HepG2 (cell line): Measurements from ENCODE around the gene CAMTA1. TPM values are rescaled to one million over a fixed set of nuclear protein-coding genes. Genes with fewer than 3 reads are reported as not detected.
A peak's percentile ranks its signal among the peaks of the same experiment; 100 is the strongest.

Source experiments
- FIP1L1 ChIP-seq: fragments of 200-400 bp; formaldehyde crosslinking; IDR thresholded peaks from 2 replicates; pipeline ENCODE4 v1.6.1; 2018; ENCODE audit warnings: low read depth, mild to moderate bottlenecking, low read length, moderate library complexity, borderline replicate concordance; ENCODE audit not compliant: insufficient read depth
- FOXA1 ChIP-seq, 2 experiments: fragments of 450-650 bp in 1 of 2; sonication (generic) in 1 of 2; formaldehyde crosslinking in 1 of 2; IDR thresholded peaks; 2 replicates each; pipeline versions ENCODE4 v1.4.0 to v1.6.1; 2016 to 2020; ENCODE audit warnings: missing genetic modification reagents in 1 of 2
- MAFG ChIP-seq: sonication (generic); formaldehyde crosslinking; IDR thresholded peaks from 2 replicates; pipeline ENCODE4 v1.5.1; 2020; ENCODE audit warnings: mild to moderate bottlenecking, missing genetic modification reagents
- PCBP1 ChIP-seq: fragments of 200-400 bp; formaldehyde crosslinking; IDR thresholded peaks from 2 replicates; pipeline ENCODE4 v1.6.1; 2017; ENCODE audit warnings: mild to moderate bottlenecking, low read depth, low read length, borderline replicate concordance
- YY1 ChIP-seq: IDR thresholded peaks from 2 replicates; pipeline ENCODE4 v1.6.1; 2011; ENCODE audit warnings: low read length, low read depth, moderate library complexity, mild to moderate bottlenecking; ENCODE audit not compliant: insufficient read depth, insufficient replicate concordance
- ZGPAT ChIP-seq: IDR thresholded peaks from 2 replicates; pipeline ENCODE4 v1.6.1; 2016; ENCODE audit warnings: mild to moderate bottlenecking
- ZNF251 ChIP-seq: sonication (generic); formaldehyde crosslinking; IDR thresholded peaks from 2 replicates; pipeline ENCODE4 v1.9.0; 2021; ENCODE audit warnings: mild to moderate bottlenecking, missing genetic modification reagents
- ZNF563 ChIP-seq: sonication (generic); formaldehyde crosslinking; IDR thresholded peaks from 2 replicates; pipeline ENCODE4 v1.8.0; 2022; ENCODE audit warnings: mild to moderate bottlenecking, moderate library complexity, missing genetic modification reagents
- ZSCAN9 ChIP-seq: IDR thresholded peaks from 2 replicates; pipeline ENCODE4 v1.6.1; 2016; ENCODE audit warnings: borderline replicate concordance
- polyA plus RNA-seq, 8 experiments: library from polyadenylated mRNA; depleted of rRNA in 3 of 8; stranded (reverse) in 7 of 8; unstranded in 1 of 8; fragments of >200 nt; fragmentation: Illumina TruSeq in 4 of 8; extraction: Trizol in 4 of 8; gene quantifications; 2 replicates each; pipeline versions ENCODE4 v1.2.1 to v1.2.3, GENCODE V29; 2011 to 2016; ENCODE audit warnings: low read depth in 4 of 8, missing spikeins in 1 of 8, mixed read lengths in 1 of 8; ENCODE audit not compliant: insufficient read depth in 1 of 8
- total RNA-seq, 5 experiments: library from RNA; depleted of rRNA; stranded (reverse); fragments of >200 nt; fragmentation: Illumina TruSeq; extraction: Trizol; gene quantifications; 2 replicates each; pipeline ENCODE4 v1.2.3, GENCODE V29; 2016; ENCODE audit warnings: low read depth in 1 of 5
- TF ChIP-seq, protein P1 (sequence below): sonication (generic); formaldehyde crosslinking; IDR thresholded peaks from 2 replicates; pipeline ENCODE4 v1.8.0; 2022; ENCODE audit warnings: missing genetic modification reagents, mild to moderate bottlenecking, borderline replicate concordance
- TF ChIP-seq, protein P2 (sequence below): sonication (generic); formaldehyde crosslinking; IDR thresholded peaks from 2 replicates; pipeline ENCODE4 v1.5.0; 2020; ENCODE audit warnings: missing genetic modification reagents, mild to moderate bottlenecking, borderline replicate concordance
- TF ChIP-seq, protein P3 (sequence below): sonication (generic); formaldehyde crosslinking; IDR thresholded peaks from 2 replicates; pipeline ENCODE4 v1.4.0; 2020; ENCODE audit warnings: missing genetic modification reagents, borderline replicate concordance
- TF ChIP-seq, protein P4 (sequence below): sonication (generic); formaldehyde crosslinking; IDR thresholded peaks from 2 replicates; pipeline ENCODE4 v1.9.0; 2021; ENCODE audit warnings: missing genetic modification reagents, mild to moderate bottlenecking, borderline replicate concordance
- TF ChIP-seq, protein P5 (sequence below): sonication (generic); formaldehyde crosslinking; IDR thresholded peaks from 2 replicates; pipeline ENCODE4 v1.9.0; 2021; ENCODE audit warnings: missing genetic modification reagents, borderline replicate concordance

Gene CAMTA1
- total and polyA plus RNA-seq, 2 of the 13 experiments (the other 11 are each of a cell fraction or from before 2014, with no cell fraction given) = 25.0 to 36.4 TPM

DNA sequence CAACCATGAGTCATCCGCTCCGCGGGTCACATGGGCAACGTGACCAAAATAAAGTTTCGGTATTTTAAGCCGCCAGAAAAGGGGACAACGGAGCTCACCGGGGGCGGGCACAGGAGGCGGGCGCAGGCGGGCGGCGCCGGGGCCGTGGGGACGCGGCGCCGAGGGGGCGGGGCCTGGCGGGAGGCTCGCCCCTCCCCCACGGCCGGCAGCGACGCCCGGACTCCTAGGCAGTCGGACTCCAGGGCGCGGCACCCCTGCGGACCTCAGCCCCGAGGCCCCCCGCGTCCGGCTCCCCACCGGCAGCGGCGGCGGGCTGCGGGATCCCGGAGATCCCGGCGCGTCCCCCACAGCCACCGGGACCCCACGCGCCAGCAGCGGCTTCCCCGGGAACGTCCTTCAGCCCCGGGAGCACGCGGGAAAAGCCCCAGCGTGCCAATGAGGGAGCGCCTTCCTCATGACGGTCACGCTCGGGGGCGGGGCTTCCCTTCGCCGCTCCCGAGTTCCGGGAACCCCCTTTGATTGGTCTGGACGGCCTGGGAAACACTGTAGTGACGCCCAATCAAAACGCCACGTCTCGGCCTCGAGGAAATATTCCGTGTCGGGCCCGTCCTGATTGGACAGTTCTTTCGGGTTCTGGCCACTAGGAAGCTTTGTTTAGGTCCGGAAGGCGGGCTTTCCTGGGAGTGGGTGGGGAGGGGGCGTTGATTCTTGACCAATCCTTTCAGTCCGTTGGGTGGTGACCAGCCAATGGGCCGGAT lies 515 bp upstream of the CAMTA1 start (continued):
- TF ChIP-seq FIP1L1 (no peak), ZNF563 (CRISPR knock-in tag) (peak; percentile 79; the same call in 1 of the 2 replicates), MAFG (CRISPR knock-in tag) (no peak), PCBP1 (no peak), ZNF251 (no peak), ZSCAN9 (CRISPR knock-in tag) (peak; percentile 77; the same call in 1 of the 2 replicates), FOXA1 (IDR thresholded peaks at IDR 0.05) (no peak), FOXA1 (CRISPR knock-in tag; IDR thresholded peaks at IDR 0.05) (no peak), YY1 (peak; percentile 16), ZGPAT (CRISPR knock-in tag) (peak; percentile 65; the same call in 1 of the 2 replicates)
- TF ChIP-seq, protein P1, sequence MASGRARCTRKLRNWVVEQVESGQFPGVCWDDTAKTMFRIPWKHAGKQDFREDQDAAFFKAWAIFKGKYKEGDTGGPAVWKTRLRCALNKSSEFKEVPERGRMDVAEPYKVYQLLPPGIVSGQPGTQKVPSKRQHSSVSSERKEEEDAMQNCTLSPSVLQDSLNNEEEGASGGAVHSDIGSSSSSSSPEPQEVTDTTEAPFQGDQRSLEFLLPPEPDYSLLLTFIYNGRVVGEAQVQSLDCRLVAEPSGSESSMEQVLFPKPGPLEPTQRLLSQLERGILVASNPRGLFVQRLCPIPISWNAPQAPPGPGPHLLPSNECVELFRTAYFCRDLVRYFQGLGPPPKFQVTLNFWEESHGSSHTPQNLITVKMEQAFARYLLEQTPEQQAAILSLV (CRISPR knock-in tag) = peak; percentile 47; the same call in 1 of the 2 replicates
- TF ChIP-seq, protein P2, sequence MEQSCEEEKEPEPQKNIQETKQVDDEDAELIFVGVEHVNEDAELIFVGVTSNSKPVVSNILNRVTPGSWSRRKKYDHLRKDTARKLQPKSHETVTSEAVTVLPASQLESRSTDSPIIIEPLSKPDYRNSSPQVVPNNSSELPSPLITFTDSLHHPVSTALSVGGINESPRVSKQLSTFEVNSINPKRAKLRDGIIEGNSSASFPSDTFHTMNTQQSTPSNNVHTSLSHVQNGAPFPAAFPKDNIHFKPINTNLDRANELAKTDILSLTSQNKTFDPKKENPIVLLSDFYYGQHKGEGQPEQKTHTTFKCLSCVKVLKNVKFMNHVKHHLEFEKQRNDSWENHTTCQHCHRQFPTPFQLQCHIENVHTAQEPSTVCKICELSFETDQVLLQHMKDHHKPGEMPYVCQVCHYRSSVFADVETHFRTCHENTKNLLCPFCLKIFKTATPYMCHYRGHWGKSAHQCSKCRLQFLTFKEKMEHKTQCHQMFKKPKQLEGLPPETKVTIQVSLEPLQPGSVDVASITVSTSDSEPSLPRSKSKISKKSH = peak; percentile 84
- TF ChIP-seq, protein P3, sequence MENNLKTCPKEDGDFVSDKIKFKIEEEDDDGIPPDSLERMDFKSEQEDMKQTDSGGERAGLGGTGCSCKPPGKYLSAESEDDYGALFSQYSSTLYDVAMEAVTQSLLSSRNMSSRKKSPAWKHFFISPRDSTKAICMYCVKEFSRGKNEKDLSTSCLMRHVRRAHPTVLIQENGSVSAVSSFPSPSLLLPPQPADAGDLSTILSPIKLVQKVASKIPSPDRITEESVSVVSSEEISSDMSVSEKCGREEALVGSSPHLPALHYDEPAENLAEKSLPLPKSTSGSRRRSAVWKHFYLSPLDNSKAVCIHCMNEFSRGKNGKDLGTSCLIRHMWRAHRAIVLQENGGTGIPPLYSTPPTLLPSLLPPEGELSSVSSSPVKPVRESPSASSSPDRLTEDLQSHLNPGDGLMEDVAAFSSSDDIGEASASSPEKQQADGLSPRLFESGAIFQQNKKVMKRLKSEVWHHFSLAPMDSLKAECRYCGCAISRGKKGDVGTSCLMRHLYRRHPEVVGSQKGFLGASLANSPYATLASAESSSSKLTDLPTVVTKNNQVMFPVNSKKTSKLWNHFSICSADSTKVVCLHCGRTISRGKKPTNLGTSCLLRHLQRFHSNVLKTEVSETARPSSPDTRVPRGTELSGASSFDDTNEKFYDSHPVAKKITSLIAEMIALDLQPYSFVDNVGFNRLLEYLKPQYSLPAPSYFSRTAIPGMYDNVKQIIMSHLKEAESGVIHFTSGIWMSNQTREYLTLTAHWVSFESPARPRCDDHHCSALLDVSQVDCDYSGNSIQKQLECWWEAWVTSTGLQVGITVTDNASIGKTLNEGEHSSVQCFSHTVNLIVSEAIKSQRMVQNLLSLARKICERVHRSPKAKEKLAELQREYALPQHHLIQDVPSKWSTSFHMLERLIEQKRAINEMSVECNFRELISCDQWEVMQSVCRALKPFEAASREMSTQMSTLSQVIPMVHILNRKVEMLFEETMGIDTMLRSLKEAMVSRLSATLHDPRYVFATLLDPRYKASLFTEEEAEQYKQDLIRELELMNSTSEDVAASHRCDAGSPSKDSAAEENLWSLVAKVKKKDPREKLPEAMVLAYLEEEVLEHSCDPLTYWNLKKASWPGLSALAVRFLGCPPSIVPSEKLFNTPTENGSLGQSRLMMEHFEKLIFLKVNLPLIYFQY (CRISPR knock-in tag) = peak; percentile 43
- TF ChIP-seq, protein P4, sequence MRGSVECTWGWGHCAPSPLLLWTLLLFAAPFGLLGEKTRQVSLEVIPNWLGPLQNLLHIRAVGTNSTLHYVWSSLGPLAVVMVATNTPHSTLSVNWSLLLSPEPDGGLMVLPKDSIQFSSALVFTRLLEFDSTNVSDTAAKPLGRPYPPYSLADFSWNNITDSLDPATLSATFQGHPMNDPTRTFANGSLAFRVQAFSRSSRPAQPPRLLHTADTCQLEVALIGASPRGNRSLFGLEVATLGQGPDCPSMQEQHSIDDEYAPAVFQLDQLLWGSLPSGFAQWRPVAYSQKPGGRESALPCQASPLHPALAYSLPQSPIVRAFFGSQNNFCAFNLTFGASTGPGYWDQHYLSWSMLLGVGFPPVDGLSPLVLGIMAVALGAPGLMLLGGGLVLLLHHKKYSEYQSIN (CRISPR knock-in tag) = no peak
- TF ChIP-seq, protein P5, sequence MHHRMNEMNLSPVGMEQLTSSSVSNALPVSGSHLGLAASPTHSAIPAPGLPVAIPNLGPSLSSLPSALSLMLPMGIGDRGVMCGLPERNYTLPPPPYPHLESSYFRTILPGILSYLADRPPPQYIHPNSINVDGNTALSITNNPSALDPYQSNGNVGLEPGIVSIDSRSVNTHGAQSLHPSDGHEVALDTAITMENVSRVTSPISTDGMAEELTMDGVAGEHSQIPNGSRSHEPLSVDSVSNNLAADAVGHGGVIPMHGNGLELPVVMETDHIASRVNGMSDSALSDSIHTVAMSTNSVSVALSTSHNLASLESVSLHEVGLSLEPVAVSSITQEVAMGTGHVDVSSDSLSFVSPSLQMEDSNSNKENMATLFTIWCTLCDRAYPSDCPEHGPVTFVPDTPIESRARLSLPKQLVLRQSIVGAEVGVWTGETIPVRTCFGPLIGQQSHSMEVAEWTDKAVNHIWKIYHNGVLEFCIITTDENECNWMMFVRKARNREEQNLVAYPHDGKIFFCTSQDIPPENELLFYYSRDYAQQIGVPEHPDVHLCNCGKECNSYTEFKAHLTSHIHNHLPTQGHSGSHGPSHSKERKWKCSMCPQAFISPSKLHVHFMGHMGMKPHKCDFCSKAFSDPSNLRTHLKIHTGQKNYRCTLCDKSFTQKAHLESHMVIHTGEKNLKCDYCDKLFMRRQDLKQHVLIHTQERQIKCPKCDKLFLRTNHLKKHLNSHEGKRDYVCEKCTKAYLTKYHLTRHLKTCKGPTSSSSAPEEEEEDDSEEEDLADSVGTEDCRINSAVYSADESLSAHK (CRISPR knock-in tag) = no peak
